GM19099 (cell line): ENCODE measurements around the gene SPDYC.

ENCODE experiments used
- POLR2A ChIP-seq: IDR thresholded peaks from 3 replicates; pipeline ENCODE4 v1.6.1; 2011; ENCODE audit warnings: low read depth; ENCODE audit not compliant: insufficient read length; ENCODE audit errors: extremely low read depth

The SPDYC gene

DNA sequence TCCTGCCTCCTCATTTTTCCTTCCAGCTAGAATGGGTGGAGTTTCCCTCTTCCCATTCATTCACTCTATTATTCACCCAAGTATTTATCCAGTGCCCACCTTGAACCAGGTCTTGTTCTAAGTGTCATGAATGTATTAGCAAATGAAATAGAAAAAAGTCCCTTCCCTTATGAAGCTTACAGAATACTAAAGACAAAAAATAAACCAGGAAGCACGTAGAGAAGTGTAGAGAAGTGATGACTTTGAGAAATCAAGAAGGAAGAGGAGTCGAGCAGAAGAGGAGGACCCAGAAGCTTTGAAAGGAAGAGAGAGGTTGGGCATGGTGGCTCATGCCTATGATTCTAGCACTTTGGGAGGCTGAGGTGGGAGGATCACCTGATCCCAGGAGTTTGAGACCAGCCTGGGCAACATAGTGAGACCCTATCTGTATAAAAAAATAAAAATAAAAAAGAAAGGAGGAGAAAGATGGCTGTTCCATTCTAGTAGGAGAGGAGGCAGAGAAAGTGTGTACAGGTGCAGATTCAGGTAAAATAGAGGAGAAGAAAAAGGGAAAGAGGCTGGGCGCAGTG lies 18.6 kb upstream of the SPDYC start:
- no peak for TF ChIP-seq POLR2A

DNA sequence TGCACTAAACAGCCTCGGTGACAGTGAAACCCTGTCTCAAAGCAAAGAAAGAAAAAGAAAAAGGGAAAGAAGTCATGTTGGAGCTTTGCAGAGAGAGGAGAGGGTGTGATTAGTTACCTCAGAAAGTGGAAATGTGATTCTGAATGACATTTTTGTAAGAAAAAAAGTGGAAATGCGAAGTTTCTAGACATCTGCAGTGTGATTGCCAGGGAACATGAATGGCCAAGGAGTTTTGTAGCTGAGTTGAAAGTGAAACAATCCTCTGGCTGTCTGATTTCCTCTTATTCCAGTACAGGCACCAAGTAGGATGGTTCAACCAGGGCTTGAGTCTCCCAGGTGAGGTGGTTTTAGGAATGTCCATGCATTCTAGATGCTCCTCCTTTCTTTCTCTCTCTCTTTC lies 17.9 kb upstream of the SPDYC start:
- TF ChIP-seq POLR2A: no peak

DNA sequence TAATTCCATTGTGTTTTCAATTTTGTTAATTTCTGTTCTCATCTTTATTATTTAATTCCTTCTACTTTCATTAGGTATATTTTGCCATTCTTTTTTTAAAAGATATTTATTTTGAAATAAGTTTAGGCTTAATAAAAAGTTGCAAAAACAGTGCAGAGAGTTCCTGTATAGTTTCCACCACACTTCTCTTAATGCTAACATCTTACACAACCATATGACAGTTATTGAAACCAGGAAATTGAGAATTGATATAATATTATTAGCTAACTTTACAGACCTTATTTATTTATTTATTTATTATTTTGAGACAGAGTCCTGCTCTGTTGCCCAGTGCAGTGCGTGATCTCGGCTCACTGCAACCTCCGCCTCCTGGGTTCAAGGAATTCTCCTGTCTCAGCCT lies 13.8 kb upstream of the SPDYC start:
- TF ChIP-seq POLR2A: no peak

DNA sequence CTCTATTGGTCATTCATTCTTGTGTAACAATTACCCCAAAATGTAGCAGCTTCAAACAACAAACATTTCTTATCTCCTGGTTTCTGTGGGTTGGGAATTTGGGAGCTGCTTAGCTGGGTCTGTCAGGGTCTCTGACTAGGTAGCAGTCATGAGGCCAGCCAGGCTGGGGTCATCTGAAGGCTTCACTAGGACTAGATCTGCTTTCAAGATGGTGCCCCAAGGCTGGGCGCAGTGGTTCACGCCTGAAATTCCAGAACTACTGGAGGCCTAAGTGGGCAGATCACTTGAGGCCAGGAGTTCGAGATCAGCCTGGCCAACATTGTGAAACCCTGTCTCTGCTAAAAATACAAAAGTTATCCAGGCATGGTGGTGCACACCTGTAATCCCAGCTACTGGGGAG lies 13.1 kb upstream of the SPDYC start:
- no peak for TF ChIP-seq POLR2A

DNA sequence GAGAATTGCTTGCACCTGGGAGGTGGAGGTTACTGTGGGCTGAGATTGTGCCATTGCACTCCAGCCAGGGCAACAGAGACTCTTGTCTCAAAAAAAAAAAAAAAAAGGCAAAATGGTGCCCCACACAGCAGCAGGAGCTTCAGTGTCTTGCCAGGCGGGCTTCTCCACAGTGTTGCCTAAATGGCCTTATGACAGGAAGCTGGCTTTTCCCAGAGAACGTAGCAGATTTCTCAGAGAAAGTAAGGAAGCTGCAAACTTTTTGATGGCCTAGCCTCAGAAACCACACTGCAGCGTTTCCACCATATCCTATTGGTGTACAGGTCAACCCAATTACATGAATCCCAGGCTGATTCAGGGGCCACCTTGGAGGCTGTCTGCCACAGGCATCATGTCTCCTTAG lies 12.7 kb upstream of the SPDYC start:
- no peak for TF ChIP-seq POLR2A

DNA sequence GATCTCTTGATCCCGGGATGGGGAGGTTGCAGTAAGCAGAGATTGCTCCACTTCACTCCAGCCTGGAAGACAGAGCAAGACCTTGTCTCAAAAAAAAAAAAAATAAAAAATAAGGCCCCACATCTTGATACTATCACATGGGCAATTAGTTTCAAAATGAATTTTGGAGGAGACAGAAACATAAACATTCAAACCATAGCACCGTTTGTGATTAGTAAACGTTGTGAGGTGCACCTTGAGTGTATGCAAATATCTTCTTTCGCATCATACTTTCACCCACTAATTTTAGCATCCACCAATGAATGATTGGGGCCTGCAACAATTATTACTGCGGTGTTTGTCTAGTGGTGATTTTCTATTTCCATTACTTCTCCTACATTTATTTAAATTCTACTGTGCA lies 11.0 kb upstream of the SPDYC start:
- TF ChIP-seq POLR2A: no peak

DNA sequence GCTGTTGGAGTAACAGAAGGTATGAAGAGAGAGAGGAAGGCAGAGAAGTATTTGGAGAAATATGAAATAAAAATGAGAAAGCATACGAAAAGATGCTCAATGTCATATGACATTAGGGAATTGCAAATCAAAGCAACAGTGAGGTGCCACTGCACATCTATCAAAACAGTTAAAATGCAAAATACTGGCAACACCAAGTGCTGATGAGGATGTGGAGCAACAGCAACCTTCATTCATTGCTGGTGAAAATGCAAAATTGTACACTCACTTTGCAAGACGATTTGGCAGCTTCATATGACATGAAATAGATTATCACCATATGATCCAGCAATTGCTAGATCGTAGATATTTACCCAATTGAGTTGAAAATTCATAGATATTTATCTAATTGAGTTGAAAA lies 9.4 kb upstream of the SPDYC start:
- no peak for TF ChIP-seq POLR2A

DNA sequence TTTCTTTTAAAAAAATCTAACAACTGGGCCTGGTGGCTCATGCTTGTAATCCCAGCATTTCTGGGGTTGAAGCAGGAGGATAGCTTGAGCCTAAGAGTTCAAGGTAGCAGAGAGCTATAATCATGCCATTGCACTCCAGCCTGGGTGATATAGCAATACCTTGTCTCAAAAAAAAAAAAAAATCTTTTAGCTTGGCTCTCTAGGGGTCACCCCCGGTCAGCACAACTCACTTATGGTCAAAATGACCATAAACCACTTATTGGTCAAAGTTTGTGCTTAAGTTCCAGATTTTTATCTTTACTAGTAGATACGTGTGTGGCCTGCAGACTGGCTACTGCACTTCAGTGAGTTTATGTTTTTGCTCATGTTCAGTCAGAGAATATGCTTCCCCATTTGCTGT lies 6.3 kb upstream of the SPDYC start:
- TF ChIP-seq POLR2A: no peak

DNA sequence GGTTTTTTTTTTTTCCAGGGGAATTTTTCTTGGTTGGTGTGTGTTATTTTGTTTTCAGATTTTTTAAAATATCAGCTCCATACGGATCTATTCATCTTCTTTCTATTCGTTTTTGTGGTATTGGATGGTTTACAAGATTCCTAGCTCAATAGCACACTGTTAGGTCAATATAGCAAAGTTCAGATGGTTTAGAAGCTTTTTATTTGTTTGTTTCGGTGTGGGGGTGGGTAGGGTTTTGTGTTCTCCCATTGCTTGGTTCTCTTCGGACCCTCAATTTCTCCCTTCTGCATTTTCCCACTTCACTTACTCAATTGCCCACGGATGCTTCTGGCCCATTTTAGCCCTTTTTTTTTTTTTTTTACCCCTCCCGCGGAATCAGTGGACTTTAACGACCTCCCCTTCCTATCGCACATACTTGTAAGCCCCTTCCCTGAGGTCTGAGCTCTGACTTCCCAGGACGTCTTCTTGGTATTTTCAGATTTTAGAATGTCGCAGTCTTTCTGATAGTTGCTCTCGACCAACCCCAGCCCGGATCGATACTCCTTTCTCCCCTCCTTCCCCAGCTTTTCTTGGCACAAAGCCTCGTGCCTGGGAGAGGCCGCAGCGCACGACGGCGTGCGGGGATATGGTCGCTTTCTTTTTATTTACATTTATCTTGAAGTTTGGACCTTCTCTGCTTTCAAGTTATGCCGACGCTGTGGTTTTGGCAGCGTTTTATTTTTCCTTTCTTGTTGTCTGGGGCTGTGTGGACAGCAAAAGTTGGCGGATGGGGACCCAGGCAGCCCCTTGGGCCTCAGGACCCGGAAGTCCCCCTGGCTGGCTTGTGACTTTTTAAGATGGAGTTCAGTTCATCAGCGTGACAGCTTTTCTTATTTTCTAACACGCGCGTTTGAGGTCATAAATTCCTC lies 4.4 kb upstream of the SPDYC start:
- TF ChIP-seq POLR2A: no peak

DNA sequence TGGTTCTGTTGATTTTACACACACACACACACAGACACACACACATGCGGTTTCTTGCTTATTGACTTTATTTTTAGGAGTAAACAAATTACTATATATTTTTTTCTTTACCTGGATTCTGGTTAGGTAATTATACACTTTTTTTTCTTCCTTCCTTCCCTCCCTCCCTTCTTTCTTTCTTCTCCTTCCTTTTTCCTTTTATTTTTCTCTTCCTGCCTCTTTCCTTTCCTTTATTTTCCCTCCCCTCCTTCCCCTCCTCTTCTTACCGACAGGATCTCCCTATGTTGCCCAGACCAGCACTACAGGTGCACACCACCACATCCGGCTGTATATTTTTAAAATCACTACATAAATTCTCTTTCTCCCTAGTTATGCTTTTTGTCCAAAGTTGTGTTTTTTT lies 3.1 kb upstream of the SPDYC start:
- no peak for TF ChIP-seq POLR2A

DNA sequence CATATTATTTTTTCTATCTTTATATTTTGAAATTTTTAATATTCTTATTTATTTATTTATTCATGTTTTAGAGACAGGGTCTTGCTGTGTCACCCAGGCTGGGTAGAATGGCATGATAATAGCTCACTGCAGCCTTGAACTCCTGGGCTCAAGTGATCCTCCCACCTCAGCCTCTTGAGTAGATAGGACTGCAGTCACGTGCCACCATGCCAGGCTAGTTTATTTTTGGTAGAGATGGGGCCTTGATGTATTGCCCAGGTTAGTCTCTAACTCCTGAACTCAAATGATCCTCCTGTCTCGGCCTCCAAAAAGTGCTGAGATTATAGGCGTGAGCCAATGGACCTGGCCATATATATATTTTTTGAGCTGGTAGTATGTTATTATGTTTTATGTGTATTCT lies 2.4 kb upstream of the SPDYC start:
- TF ChIP-seq POLR2A: no peak

DNA sequence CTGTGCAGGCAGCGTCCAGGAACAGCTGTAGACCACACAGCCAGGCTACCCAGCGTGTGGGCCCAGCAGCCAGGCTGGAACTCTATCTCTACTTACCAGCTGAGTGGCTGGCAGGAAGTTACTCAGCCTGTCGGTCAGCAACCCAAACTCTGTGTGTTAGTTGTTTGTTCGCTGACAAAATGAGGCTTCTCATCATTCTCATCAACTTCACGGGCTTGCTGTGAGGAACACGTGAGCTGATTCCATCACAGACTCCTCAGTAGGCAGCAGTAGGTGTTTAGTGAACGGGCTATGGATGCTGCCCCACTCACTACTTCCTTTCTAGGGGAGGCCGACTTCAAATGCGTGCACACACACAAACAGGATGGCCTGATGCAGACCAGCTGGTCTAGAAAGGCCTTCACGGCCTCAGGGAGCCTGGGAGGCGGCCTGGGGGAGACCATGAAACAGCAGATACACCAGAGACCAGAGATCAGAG lies 830 bp upstream of the SPDYC start:
- TF ChIP-seq POLR2A: no peak

DNA sequence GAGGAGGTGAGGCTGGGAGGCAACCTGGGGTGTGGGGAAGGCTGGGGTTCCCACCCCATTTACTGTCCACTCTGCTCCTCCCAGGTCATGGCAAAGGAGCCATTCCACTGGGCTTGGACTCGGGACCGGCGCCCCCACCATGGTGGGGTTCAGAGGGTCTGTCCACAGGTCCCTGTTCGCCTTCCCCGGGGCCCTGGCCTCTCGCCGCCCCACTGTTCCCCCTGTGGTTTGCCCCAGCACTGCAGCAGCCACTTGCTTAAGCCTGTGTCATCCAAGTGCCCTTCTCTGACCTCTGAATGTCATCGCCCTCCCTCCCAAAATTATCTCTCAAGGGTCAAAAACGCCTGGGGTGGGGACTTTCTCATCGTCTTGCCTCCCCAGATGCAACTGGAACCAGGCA lies 2.6 kb downstream of the SPDYC start:
- TF ChIP-seq POLR2A: no peak

DNA sequence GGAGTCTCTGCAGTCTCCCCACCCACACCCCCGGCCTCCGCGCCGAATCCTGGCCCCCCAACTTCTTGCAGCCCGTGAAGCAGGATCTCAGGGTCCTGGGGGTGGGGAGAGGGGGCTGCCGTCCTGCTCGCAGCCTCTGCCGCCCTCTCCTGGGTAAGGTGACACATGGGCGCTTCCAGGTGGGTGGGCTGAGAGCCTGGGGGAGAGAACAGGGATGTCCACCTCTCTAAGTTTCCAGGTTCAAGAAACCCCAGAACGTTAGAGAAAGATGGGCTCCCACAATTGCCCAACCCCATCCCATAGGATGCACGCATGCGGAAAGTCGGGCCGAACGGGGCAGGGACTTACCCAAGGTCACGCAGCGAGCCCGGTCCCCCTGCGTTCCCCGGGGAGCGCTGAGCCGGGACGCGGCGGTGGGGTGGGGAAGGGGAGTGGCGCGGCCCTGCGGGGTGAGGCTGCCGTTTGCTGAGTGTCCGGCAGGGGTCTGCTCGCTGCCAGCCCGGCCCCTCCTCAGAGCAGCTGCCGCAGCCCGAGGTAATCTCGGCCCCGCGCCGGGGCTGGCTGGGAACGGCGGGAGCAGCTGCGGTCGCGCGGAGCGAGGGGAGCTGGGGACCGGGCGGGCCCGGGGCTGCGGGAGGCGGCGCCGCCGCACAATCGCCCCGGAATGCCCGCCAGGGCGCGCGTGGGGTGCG lies 11.0 kb downstream of the SPDYC start:
- peak; percentile 59 for TF ChIP-seq POLR2A

DNA sequence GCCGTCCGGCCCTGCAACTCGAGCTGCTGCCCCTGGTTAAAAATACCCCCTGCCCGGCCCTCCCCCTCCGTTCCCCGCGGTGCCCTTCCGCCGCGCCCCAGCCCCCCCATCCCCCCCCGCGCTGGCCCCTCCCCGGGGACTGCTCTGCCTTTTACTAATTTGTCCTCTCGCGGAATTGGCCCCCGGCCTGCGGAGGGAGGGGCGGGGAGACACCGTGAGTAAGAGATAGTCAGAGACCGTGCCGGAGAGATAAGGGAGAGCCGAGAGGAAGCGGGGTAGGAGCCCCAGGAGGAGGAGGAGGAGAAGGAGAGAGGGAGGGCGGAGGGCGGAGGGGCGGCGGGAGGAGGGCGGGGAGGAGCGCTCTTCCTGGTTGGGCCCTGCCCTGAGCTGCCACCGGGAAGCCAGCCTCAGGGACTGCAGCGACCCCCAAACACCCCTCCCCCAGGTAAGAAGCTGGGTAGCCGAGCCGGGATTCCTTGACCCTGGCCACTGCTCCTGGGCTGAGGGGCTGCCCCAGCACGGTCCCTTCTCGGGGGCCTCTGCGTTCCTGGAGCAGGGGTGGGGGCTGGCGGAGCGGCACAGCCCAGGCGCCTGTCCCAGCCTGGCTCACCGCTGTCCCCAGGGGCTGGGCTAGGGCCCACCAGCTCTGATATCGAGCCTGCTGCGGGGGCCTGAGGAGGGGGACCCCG lies 11.7 kb downstream of the SPDYC start, which contains the start of gene CAPN1:
Gene CAPN1, plus strand, starts transcription at position 360 of the 689 bp plus-strand sequence. CDS start 774 bp downstream, outside the sequence.
- peak; percentile 42 for TF ChIP-seq POLR2A

DNA sequence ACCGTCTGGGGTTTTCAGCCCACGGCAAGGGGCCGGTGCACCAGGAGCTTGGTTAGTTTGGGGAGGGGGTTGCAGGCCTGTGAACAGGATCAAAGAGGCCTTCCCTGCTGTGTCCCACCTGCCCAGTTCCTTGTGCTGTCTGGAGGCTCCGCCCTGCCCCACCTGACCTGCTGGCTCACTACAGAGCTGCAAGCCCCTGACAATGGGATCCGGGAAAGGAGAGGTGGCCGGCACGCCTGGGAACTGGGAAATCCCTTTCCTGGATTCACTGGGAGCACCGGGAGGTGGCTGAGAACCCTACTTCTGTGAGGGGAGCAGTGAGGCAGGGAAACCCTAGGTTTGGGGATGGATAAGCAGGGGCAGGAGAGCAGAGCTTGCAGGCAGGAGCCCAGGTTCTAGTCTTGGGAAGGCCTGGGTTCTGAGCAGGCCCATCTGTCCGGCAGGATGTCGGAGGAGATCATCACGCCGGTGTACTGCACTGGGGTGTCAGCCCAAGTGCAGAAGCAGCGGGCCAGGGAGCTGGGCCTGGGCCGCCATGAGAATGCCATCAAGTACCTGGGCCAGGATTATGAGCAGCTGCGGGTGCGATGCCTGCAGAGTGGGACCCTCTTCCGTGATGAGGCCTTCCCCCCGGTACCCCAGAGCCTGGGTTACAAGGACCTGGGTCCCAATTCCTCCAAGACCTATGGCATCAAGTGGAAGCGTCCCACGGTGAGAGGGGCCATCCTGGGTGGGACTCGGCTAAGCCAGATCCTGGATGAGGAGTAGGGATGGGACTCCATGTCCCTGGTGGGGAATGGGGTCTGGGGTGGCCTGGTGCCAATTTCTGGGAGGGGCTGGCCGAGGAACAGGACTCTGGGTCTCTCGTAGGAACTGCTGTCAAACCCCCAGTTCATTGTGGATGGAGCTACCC lies 12.5 kb downstream of the SPDYC start:
- TF ChIP-seq POLR2A: no peak
